Activated T-helper 1 cell treated with anti-CD3 and anti-CD28 coated beads, Interleukin-2, amount 50 U/mL, for 16 hours (primary cell): ENCODE data around the gene ZWILCH.
"Not testable (repeated sequence)": the region's sequence is repeated elsewhere in the genome, so short reads cannot be mapped to it uniquely, and the experiment has no call there.

Experiments used
- DNase-seq, 2 donors: peaks; one replicate each; pipeline ENCODE4 v3.0.0-alpha.2; 2020; ENCODE audit warnings: low read depth in 1 of 2, low spot score in 1 of 2

Gene ZWILCH

GRCh38 chr15:66578286-66578875 is 73.3 kb downstream of the ZWILCH start:
- no peak for DNase-seq

- no peak for DNase-seq
Observed at GRCh38 chr15:66580643-66581042, 75.5 kb downstream of the ZWILCH start.

- no peak for DNase-seq
Observed at GRCh38 chr15:66581972-66582537, 76.9 kb downstream of the ZWILCH start.

GRCh38 chr15:66586155-66586976 is 81.2 kb downstream of the ZWILCH start:
- DNase-seq, result no peak

- no peak for DNase-seq
Observed at GRCh38 chr15:66587020-66587419, 81.9 kb downstream of the ZWILCH start.

GRCh38 chr15:66587749-66588148 is 82.6 kb downstream of the ZWILCH start:
- DNase-seq, result no peak

GRCh38 chr15:66588537-66588936 is 83.4 kb downstream of the ZWILCH start:
- no peak for DNase-seq

- DNase-seq, result no peak
Observed at GRCh38 chr15:66588971-66589370, 83.8 kb downstream of the ZWILCH start.

GRCh38 chr15:66589429-66589828 is 84.3 kb downstream of the ZWILCH start:
- not testable (repeated sequence) for DNase-seq

GRCh38 chr15:66590435-66590834 is 85.3 kb downstream of the ZWILCH start:
- no peak for DNase-seq

- DNase-seq, result no peak
Observed at GRCh38 chr15:66591322-66591862, 86.3 kb downstream of the ZWILCH start.

GRCh38 chr15:66592505-66593218 is 87.5 kb downstream of the ZWILCH start:
- DNase-seq, result no peak

- no peak for DNase-seq
Observed at GRCh38 chr15:66593219-66593780, 88.2 kb downstream of the ZWILCH start.

GRCh38 chr15:66594344-66594743 is 89.2 kb downstream of the ZWILCH start:
- no peak for DNase-seq

GRCh38 chr15:66594836-66595235 is 89.7 kb downstream of the ZWILCH start:
- DNase-seq, result no peak

GRCh38 chr15:66595332-66595731 is 90.2 kb downstream of the ZWILCH start:
- DNase-seq, result no peak

GRCh38 chr15:66595931-66596545 is 90.9 kb downstream of the ZWILCH start:
- DNase-seq, result no peak

- DNase-seq, result no peak
Observed at GRCh38 chr15:66598095-66598815, 93.1 kb downstream of the ZWILCH start.
